ENCODE data around the gene POGLUT2.

POGLUT2 gene

DNA sequence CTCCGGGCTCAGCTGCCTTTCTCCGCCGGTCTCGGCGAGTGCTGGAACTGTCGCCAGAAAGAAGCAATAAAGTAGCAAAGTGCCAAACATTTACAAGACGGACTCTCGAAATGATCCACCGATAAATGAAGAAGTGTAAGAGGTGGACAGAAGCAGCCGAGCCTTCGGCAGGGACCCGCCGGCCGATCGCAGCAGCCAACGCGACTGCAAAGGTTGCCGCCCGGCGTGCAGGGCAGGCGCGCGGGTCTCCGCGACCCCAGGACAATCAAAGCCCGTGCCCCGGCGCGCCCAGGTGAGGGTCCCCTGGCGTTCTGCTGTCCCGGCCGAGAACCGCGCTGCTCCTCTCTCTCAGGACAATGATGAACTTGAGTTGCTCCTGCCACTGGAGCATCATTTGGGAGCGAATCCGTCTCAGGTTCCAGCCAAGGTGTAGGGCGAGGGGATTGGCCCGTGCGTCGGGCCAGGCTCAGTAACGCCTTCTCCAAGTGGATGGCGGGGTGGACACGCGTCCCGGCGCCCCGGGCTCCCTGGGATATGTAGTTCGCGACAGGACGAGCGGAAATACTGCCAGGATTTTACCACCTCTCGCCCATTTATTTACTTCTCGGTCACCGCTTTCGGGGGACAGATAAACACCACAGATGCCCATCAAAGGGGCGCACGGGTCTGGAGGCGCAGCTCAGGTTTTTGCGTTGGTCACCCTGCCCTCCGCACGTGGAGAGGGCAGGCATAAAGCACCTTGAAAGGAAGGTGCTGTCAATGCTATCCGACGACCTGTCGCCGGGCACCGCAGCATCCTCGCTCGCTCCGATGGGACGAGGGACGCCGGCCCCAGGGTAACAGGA lies at the start of gene POGLUT2, which contains the start of gene BIVM:
Gene POGLUT2 (minus strand): TSS at position 396 of the 845 bp plus-strand sequence. CDS start 306 bp downstream, at position 90.
Gene BIVM (plus strand): TSS at position 539 of the 845 bp plus-strand sequence. CDS start 8,149 bp downstream, outside the sequence.
- H3K27ac ChIP-seq, result peak within 1 kb of the TSS; percentile 53
- in situ Hi-C loops (cut with HindIII; ENCODE audit: low pct_ligation_motif_present, low sequenced_read_pairs), result no loop called here
- DNase-seq, result peak; percentile 95
- TF ChIP-seq, protein P1, sequence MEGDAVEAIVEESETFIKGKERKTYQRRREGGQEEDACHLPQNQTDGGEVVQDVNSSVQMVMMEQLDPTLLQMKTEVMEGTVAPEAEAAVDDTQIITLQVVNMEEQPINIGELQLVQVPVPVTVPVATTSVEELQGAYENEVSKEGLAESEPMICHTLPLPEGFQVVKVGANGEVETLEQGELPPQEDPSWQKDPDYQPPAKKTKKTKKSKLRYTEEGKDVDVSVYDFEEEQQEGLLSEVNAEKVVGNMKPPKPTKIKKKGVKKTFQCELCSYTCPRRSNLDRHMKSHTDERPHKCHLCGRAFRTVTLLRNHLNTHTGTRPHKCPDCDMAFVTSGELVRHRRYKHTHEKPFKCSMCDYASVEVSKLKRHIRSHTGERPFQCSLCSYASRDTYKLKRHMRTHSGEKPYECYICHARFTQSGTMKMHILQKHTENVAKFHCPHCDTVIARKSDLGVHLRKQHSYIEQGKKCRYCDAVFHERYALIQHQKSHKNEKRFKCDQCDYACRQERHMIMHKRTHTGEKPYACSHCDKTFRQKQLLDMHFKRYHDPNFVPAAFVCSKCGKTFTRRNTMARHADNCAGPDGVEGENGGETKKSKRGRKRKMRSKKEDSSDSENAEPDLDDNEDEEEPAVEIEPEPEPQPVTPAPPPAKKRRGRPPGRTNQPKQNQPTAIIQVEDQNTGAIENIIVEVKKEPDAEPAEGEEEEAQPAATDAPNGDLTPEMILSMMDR (IDR thresholded peaks at IDR 0.05; ENCODE audit: low read depth, low read length, missing control alignments), result no peak
- H3K36me3 ChIP-seq (replicated peaks), result no peaks in the 10 kb centered on the region
- H3K4me3 ChIP-seq (ENCODE audit: low read depth, low read length), result peak within 1 kb of the TSS; percentile 91
- H3K27me3 ChIP-seq (replicated peaks), result no peaks in the 10 kb centered on the region

DNA sequence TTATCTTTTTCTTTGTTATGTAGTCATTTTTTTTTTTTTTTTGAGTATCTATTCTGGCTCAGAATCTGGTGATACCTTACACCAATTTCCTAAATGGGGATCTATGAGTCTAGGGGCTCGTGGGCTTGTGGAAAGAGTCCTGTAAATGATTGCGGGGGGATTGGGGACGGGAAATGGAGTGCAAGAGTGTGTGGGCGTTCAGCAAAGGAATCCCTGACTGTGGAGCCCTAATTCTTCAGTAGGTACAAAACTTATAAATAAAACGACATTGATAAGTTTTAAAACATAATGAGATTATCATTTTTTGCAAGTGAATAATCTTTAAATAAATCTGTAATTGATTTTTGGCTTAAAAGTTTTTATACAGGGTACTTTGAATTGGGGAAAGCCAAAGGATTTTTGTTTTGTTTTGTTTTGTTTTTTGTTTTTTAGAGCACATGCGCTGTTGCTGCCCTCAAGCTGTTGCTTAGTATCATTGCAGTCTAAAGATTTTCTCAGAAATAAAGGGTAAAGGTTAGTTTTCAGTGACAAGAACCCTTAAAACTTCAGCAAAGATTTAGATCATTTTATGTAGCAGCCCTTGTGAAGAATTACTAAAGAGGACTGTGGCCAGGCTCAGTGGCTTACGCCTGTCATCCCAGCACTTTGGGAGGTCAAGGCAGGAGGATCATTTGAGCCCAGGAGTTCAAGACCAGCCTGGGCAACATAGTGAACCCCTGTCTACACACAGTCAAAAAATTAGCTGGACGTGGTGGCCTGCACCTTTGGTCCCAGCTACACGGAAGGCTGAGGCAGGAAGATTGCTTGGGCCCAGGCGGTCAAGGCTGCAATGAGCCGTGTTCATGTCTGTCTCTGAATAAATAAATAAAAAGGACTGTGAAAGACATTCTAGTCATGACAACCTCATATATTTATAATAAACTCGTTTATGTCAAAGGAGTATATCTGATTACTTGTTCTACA lies 48.8 kb upstream of the POGLUT2 start:
- Histone ChIP-seq H3K36me3 (replicated peaks) (no peaks in the 10 kb centered on the region), H3K4me3 (ENCODE audit: low read depth, low read length) (peak overlapping the region; percentile 93), H3K27ac (peak overlapping the region; percentile 88), H3K27me3 (replicated peaks) (no peaks in the 10 kb centered on the region)
- TF ChIP-seq, protein P1 (IDR thresholded peaks at IDR 0.05; ENCODE audit: low read depth, low read length, missing control alignments), result peak; percentile 70
- in situ Hi-C loops (cut with HindIII; ENCODE audit: low pct_ligation_motif_present, low sequenced_read_pairs), result no loop called here
- DNase-seq, result peak; percentile 11

DNA sequence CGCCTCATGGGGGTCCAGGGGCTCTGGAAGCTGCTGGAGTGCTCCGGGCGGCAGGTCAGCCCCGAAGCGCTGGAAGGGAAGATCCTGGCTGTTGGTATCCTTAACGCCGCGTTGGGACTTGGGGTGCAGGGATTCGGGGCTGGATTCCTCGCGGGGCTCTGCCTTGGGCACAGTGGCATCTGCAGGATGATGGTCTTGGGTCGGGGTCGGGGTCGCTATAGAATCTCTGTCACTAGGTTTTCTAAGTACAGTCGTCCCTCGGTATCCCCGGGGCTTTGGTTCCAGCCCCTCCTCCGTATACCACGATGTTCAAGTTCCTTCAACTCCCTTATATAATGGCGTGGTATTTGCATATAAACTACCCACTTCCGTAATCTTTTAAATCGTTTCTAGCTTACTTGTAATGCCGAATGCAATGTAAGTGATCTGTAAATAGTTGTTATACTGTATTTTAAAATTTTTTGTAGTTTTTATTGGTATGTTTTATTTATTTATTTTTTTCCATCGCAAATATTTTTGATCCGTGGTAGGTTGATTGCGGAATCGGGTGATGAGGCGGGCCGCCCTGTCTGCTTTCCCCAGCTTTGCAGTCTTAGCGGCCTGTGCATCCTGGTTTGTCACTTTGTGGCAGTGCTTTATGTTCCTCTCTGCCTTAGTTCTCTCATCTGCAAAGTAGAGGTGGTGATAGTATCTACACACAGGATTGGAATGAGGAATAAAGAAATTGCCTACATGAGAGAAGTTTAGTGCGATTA lies 47.7 kb upstream of the POGLUT2 start:
- H3K4me3 ChIP-seq (ENCODE audit: low read depth, low read length), result peak overlapping the region; percentile 93
- peak; percentile 39 for DNase-seq

DNA sequence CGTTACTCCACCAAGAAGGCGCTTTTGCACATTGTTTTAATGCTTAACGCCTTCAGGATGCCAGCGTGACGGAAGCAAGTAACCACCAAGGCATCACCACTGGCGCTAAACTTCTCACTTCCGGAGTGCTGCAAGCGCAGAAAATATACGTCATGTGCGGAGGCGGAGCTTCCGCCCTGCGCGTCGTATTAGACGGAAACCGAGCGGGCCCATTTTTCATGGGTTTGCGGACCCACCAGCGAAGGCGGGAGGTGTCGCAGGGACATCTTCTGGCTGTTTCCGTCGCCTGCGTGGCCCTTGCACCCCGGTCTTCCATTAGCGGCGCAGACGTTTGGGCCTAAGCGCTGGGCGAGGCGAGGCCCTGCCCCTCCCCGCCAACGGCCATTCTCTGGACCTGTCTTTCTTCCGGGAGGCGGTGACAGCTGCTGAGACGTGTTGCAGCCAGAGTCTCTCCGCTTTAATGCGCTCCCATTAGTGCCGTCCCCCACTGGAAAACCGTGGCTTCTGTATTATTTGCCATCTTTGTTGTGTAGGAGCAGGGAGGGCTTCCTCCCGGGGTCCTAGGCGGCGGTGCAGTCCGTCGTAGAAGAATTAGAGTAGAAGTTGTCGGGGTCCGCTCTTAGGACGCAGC lies 47.0 kb upstream of the POGLUT2 start, which contains the start of gene ERCC5:
Gene ERCC5 (plus strand): TSS at position 403 of the 631 bp plus-strand sequence. CDS start 235 bp downstream, outside the sequence.
- in situ Hi-C loops (cut with HindIII; ENCODE audit: low pct_ligation_motif_present, low sequenced_read_pairs), result no loop called here
- peak; percentile 93 for DNase-seq
- no peaks in the 10 kb centered on the region for H3K36me3 ChIP-seq (replicated peaks)
- no peaks in the 10 kb centered on the region for H3K27me3 ChIP-seq (replicated peaks)
- peak within 1 kb of the TSS; percentile 88 for H3K27ac ChIP-seq
- TF ChIP-seq, protein P1 (IDR thresholded peaks at IDR 0.05; ENCODE audit: low read depth, low read length, missing control alignments), result no peak
- peak within 1 kb of the TSS; percentile 93 for H3K4me3 ChIP-seq (ENCODE audit: low read depth, low read length)

More for the DNA sequence above, 47.7 kb upstream of the POGLUT2 start:
- no peaks in the 10 kb centered on the region for H3K36me3 ChIP-seq (replicated peaks)
- H3K27me3 ChIP-seq (replicated peaks), result no peaks in the 10 kb centered on the region
- TF ChIP-seq, protein P1 (IDR thresholded peaks at IDR 0.05; ENCODE audit: low read depth, low read length, missing control alignments), result peak; percentile 9
- in situ Hi-C loops (cut with HindIII; ENCODE audit: low pct_ligation_motif_present, low sequenced_read_pairs), result no loop called here
- peak overlapping the region; percentile 88 for H3K27ac ChIP-seq

DNA sequence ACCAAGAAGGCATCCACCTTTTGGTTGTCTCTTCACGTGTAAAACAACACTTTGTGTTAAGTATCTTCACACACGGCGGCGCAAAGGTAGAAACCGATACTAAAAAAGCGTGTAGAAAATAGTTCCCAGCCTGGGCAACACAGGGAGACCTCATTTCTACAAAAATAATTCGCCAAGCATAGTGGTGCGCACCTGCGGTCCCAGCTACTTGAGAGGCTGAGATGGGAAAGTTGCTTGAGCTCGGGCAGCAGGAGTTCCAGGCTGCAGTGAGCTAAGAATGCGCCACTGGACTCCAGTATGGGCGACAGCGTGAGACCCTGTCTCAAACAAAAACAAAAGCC lies 46.5 kb upstream of the POGLUT2 start:
- Histone ChIP-seq H3K4me3 (ENCODE audit: low read depth, low read length) (peak overlapping the region; percentile 93), H3K36me3 (replicated peaks) (no peaks in the 10 kb centered on the region), H3K27ac (peak overlapping the region; percentile 88), H3K27me3 (replicated peaks) (no peaks in the 10 kb centered on the region)
- DNase-seq, result no peak
- in situ Hi-C loops (cut with HindIII; ENCODE audit: low pct_ligation_motif_present, low sequenced_read_pairs), result no loop called here
- TF ChIP-seq, protein P1 (IDR thresholded peaks at IDR 0.05; ENCODE audit: low read depth, low read length, missing control alignments), result no peak
